Bone marrow (tissue), 2 donors: ENCODE measurements around the gene PSMB9.
A peak's percentile ranks its signal among the peaks of the same experiment; 100 is the strongest.
"Not testable (repeated sequence)": the region's sequence is repeated elsewhere in the genome, so short reads cannot be mapped to it uniquely, and the experiment has no call there.

Source experiments
- DNase-seq, 2 donors: peaks; one replicate each; lab custom pipeline; 2025; lab: John Stamatoyannopoulos, UW

The PSMB9 gene

GRCh38 chr6:32860674-32861073 lies 6.7 kb downstream of the PSMB9 start:
- DNase-seq, result no peak

GRCh38 chr6:32862725-32863124 lies 8.7 kb downstream of the PSMB9 start:
- DNase-seq, result no peak

DNA sequence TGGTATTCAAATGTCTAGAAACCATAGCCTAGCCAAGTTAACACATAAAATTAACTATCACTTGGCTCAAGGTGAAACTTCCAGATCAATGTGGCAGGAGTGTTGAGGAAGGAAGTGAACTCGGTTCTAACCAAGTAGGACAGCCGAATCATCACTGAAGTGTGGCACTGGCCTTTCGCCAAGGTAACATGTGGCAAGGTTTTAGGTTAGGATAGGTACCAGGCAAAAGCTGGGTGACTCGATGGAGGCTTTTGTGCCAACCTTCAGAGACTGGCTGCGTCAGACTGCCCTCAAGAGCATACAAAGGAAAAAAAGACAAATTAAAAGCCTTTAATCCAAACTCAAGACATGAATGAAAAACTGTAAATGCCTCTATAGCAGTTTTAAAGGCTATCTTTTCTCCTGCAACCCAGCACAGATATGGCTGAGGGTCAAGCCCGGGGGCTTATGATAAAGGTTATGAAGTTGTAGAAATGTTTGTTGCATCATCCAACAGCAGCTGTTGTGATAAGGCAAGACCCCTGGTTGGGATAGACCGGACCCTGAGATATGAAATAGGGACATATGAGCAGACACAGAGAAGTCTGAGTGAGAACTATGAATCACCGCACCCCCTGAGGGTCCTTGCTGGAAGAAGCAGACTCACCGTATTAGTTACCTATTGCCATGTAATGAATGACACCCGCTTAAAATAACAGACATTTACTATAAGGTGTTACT lies 11.9 kb downstream of the PSMB9 start:
- no peak for DNase-seq

DNA sequence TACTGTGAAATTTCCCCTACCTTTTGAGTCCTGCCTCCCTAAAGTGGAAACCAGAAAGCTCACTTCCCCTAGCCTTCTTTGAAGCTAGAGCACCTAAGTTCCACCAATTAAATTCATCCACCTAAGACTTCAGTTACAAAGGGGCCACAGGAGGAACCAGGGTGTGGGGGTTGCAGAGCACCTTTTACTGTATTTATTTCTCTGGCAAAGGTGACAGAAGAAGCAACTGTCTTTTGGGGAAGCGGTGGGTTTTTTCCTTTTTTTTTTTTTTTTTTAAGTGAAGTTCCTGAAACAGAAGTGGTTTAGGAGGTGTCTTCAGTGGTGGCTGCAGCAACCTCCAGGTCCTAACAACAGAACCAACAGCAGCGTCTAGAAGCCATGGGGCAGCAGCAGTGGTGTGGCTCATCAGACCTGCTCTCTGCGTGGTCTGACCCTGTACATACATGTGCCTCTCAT lies 13.1 kb downstream of the PSMB9 start:
- no peak for DNase-seq

- DNase-seq, result no peak
These were observed 13.7 kb downstream of the PSMB9 start for GRCh38 chr6:32867554-32868256.

DNA sequence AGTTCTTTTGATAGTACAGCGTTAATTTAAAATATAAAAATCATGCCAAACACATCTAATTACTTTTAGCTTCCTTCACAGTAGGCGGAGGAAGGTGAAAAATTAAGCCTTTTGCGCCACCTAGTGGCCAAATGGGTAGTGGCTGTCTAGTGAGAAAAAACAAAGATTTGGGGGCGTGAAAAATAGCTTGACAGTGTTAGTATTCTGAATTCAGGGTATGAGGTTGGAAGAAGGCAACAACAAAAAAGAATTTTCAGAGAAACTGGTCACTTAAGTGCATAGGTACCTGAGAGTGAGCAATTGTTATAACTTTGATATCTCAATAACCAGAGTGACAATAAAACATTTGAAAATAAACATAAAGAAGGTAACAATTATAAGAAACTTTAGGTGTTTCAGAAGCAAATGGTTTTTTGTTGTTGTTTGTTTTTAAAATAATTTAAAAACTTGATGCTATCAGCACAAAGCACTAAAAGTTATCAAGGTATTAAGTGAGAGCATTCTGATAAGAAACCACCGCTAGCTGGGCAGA lies 14.3 kb downstream of the PSMB9 start:
- peak; percentile 54 to 74 for DNase-seq

DNA sequence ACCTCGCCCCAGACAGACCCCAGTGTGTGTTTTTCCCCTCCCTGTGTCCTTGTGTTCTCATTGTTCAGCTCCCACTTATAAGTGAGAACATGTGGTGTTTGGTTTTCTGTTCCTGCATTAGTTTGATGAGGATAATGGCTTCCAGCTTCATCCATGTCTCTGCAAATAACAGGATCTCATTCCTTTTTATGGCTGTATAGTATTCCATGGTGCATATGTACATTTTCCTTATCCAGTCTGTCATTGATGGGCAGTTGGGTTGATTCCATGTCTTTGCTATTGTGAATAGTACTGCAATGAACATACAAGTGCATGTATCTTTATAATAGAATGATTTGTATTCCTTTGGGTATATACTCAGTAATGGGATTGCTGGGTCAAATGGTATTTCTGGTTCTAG lies 20.0 kb downstream of the PSMB9 start:
- not testable (repeated sequence) for DNase-seq

- no peak for DNase-seq
These were observed 22.6 kb downstream of the PSMB9 start for GRCh38 chr6:32876603-32877002.

GRCh38 chr6:32879691-32880090 lies 25.7 kb downstream of the PSMB9 start:
- DNase-seq, result no peak

DNA sequence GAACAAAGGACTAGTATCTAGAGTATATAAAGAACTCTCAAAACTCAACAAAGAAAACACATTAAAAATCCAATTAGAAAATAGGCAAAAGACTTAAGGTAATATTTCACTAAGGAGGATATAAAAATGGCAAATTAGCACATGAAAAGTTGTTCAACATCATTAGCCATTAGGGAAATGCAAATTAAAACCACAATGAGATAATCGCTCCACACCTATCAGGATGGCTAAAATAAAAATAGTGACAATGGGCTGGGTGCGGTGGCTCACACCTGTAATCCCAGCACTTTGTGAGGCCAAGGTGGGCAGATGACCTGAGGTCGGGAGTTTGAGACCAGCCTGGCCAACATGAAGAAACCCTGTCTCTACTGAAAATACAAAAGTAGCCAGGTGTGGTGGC lies 27.0 kb downstream of the PSMB9 start:
- DNase-seq, result not testable (repeated sequence)

GRCh38 chr6:32882879-32883250 lies 28.9 kb downstream of the PSMB9 start:
- no peak for DNase-seq

- no peak for DNase-seq
These were observed 29.8 kb downstream of the PSMB9 start for GRCh38 chr6:32883789-32884188.

DNA sequence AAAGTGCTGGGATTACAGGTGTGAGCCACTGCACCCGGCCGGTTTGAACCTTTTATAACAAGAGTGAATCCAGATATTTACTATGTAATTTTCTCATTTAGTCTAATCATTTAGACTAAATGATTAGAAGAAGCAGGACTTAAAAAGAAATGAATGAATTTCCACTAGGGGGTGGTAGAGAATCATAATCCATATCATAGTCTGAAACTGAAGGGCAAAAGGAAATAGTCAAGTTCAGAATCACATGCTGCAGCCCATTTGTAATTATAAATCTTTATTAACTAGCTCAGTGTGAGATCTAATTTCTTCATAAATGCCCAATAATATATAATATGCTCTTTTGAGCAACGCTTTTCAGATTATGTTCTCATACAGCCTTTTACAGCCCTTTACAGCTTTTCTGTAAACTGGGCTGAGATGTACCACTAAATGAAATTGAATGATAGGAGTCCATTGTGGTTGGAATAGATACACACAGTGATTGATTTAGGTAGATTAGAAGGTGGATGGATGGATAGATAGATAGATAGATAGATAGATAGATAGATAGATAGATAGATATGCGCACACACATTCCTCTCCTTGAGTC lies 31.8 kb downstream of the PSMB9 start:
- DNase-seq, result peak in 1 of 2 donors; percentile 82

GRCh38 chr6:32886681-32887383 lies 32.8 kb downstream of the PSMB9 start:
- no peak for DNase-seq

- DNase-seq, result no peak
These were observed 33.6 kb downstream of the PSMB9 start for GRCh38 chr6:32887616-32888015.

- DNase-seq, result no peak
These were observed 34.6 kb downstream of the PSMB9 start for GRCh38 chr6:32888576-32888975.

DNA sequence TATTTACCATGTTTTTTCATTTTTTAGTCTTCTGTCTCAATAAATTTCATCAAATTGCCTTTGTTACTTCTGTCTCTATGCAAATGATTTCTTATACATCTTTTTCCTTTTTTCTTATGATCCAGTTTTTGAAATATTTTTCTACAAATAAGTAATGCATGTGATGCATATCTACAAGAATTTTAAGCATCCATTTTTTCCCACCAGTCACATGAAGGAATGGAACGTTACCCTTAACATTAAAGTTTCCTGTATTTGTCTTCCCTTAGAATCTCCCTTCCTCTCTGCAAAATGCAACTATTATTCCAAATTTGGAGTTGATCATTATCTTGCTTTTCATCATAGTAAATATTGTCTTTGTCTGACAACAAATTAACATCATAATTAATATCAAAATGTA lies 35.5 kb downstream of the PSMB9 start:
- DNase-seq, result no peak

DNA sequence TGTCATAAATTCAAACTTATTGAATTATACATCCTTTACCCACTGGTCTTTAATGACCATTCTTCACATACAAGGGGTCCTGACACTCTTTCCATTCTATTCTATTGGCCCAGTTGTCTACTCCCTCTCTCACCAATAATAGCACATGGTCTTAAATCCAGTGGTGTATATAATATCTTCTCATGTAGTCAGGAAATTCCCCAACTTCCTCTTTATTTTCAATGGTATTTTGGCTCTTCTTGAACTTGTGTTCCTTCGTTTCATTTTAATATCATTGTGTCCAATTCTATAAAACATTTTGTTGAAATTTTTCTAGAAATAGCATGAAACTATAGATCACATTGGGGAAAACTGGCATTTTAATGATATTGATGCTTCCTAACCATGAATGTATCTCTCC lies 36.8 kb downstream of the PSMB9 start:
- no peak for DNase-seq

- peak; percentile 79 to 83 for DNase-seq
These were observed 40.4 kb downstream of the PSMB9 start for GRCh38 chr6:32894085-32895005.

- DNase-seq, result no peak
These were observed 41.0 kb downstream of the PSMB9 start for GRCh38 chr6:32895006-32895345.

DNA sequence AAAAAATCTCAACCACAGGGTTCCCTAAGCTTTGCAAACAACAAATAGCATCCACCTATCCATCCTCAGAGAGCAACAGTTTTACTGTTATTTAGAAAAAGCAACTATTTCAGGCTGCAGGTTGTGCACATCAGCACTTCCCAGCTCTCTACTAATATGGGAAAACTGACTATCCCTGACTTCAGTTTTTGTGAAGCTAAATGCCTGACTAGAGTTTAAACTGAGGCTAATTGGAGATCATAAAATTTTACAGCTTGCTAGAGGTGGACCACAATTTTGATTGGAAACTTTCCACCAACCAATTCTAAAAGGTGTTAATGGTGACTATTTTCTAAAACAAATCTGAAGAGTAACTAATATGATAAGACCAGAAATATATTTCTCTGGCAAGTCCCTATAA lies 50.0 kb downstream of the PSMB9 start:
- no peak for DNase-seq
